H4 (cell line): ENCODE results near the gene WDFY4. TPM values are rescaled to one million over a fixed set of nuclear protein-coding genes. Genes with fewer than 3 reads are reported as not detected.

Experiments
- DNase-seq: peaks from one replicate; pipeline ENCODE4 v3.0.0-alpha.2; 2015; ENCODE audit warnings: low spot score
- total RNA-seq: library from RNA; depleted of rRNA; stranded (reverse); fragments of >200 nt; shearing (Covaris generic); gene quantifications from 2 replicates; pipeline ENCODE4 v1.2.3, GENCODE V29; 2014

Gene WDFY4
- total RNA-seq, 1 experiment from 2014 or later = not detected

DNA sequence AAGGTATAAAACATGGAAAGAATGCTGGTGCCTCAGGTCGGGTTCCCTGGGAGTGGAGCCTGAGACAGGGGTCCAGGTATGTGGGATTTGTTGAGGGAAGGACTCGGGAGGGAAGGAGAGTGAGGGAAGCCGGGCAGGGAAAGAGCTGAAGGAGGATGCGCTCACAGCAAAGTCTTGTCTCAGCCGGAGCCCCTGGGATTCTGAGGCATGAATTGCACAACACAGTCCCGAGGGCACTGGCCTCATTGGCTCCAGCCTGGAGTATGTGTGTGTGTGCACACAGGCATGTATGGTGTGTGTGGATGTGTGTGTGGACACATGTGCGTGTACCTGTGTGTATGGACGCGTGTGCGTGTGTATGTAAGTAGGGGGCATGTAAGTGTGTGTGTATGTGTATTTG lies 87.4 kb downstream of the WDFY4 start:
- no peak for DNase-seq

GRCh38 chr10:48773580-48773979 lies 88.9 kb downstream of the WDFY4 start:
- no peak for DNase-seq

DNA sequence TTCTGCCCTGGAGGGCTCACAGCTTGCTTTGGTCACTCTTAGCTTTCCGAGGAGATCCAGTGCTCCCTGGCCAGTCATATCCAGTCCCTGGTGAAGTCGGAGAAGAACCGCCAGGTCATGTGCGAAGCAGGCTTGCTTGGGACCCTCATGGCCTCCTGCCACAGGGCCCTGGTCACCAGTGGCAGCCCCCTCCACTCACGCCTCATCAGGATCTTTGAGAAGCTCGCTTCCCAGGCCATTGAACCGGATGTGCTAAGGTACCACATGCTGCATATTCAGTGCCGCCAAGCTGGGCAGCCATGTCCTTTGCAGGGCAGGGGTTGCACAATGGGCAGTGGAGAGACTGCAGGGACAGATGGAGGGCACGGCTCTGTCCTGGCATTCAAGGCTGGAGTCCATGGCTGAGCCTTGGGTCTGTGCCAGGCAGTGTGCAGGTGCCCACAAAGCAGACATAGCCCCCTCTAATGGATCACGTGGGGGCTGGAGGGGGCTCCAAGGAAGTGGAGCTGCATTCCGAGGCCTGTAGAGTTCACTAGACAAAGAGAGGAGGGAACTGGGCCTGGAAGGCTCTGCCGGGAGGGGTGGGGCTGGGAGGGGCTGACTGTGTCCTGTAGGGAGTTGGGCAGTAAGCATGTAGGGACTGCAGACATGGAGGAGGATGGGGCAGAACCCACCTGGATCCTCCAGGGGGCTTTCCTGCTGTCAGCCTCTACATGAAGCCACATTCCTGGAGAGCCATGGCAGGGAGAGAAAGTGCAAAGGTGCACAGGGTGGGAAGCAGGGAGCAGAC lies 89.9 kb downstream of the WDFY4 start:
- DNase-seq = no peak

- no peak for DNase-seq
Measured at GRCh38 chr10:48775206-48775517, 90.5 kb downstream of the WDFY4 start.

GRCh38 chr10:48776005-48776522 lies 91.4 kb downstream of the WDFY4 start:
- DNase-seq = no peak

- no peak for DNase-seq
Measured at GRCh38 chr10:48776528-48776927, 91.9 kb downstream of the WDFY4 start.

- DNase-seq = no peak
Measured at GRCh38 chr10:48777110-48777509, 92.4 kb downstream of the WDFY4 start.

- DNase-seq = no peak
Measured at GRCh38 chr10:48778193-48778857, 93.7 kb downstream of the WDFY4 start.

- DNase-seq = no peak
Measured at GRCh38 chr10:48779077-48779476, 94.4 kb downstream of the WDFY4 start.

GRCh38 chr10:48779546-48780152 lies 95.0 kb downstream of the WDFY4 start:
- no peak for DNase-seq

DNA sequence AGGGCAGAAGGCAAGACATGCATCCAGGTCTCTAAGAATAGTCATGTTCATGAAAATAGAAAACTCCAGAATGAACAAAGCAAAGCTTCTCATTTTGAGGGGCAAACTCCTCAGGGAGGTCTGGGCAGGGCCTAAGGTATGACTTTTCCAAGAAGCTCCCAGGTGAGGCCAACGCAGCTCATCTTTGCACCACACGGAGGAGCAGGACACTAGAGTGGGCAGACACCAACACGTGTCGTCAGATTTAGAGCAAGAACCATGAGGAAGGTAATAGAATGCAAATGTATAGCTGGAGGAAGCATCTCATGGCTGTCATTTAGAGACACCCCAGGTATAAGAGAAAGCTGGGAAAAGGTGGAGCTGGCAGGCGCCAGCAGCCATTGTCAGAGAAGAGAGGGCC lies 95.7 kb downstream of the WDFY4 start:
- no peak for DNase-seq

DNA sequence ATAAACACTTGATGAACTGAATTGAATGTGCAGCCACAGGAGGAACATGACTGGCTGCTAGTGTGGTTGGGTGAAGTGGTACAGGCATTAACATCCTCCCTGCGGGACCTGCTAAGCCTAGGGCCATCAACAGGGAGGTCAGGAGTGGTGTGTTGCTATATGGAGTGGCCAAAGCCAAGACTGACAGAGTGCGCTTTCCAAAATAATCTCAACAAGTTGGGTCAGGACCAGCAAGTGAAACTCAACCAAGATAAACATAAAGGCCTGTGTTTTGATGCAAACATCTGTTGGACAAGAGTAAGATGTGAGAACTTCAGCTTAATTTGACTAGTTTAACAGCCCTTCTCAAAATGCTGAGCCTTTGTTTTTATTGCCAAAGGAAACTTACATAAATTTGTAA lies 97.7 kb downstream of the WDFY4 start:
- DNase-seq = no peak

GRCh38 chr10:48784031-48784430 lies 99.4 kb downstream of the WDFY4 start:
- DNase-seq = no peak

- DNase-seq = no peak
Measured at GRCh38 chr10:48785796-48786195, 101.1 kb downstream of the WDFY4 start.

DNA sequence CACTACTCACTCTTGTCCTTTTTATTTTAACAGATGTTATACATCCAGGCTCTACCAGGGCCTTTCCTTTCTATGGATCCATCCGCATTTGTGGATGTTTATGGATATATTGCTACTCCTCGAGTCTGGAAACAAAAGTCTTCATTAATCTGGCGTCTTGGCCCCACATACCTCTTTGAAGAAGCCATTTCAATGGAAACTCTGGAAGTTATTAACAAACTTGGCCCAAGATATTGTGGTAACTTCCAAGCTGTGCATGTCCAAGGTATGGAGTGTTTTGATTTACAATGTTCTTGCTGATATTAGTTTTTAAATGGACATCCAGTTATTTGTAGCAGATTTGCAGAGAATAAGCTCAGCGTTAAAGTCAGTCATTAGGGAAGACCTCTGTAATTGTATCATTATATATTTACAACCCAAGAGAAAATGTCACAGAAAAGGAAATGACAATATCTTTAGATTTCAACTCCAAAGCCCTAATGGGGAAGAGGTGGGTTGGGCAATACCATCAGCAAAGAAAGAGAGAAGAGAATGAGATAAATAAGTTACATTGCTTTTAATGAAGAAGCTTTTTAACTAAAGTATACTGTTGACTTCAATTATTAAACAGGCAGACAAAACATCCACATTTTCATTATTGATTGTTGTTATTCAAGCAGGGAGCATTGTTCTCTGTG lies 102.1 kb downstream of the WDFY4 start:
- DNase-seq = no peak

GRCh38 chr10:48788554-48788953 lies 103.9 kb downstream of the WDFY4 start:
- no peak for DNase-seq

DNA sequence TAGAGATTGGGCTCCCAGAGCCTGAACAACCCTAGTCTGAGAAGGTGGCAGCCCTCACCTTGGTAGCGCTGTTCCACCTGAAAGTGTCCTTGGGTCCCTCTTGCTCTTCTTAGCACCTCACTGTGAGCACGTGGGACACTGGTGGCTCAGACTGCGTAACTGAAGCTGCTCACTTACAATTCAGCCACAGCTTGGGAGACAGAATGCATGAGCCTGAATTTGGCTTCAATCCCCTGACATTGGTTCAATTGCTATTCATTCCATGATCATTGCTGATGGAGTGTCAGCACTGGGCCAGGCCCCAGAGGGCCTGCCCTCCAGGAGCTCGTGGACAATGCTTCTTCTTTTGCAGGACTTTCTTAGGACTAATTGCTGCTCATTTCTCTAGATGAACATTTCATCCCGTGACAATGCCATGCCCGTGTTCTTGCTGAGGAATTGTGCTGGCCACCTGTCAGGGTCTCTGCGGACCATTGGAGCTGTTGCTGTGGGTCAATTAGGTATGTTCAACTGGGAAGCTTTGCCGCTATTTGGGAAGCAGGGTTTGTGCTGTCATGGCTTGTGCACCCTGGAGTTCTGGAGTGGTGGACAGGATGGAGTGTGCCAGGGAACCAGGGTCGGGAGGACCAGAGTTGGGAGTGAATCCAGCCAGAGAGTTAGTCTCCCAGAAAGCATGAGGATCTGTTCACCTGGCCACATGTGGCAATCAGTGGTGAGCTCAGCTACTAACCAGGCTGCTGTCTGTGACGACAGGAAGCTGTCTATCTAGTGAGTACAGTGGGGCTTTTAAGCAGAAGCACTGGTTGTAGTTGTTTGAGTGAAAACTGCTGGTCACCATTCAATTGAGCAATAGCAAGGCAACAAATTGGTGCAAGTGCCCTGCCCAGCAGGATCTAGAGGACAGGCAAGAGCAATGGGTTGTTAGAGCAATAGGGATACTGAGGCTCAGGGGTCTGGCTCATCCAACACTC lies 105.1 kb downstream of the WDFY4 start:
- no peak for DNase-seq

DNA sequence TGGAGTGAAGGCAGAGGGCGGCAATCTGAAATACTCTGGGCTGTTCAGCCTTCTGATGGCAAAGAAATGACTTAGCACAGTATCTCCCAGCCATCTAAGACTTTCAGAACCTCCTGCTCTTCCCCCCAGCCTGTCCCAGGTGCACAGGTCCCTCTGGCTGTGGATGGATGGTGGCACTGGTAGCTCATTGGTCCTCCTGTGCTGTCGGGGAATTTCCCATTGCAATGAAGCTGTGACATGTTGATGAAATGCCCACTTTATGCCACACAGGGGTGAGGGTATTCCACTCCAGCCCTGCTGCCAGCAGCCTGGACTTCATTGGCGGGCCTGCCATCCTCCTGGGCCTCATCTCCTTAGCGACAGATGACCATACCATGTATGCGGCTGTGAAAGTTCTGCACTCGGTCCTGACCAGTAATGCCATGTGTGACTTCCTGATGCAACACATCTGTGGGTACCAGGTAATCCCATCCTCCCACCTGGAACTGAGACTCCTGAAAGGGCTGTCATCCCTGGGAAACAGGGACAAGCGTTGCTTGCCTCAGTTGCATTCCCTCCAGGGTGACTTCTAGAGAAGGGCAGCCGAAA lies 105.9 kb downstream of the WDFY4 start:
- DNase-seq = no peak

DNA sequence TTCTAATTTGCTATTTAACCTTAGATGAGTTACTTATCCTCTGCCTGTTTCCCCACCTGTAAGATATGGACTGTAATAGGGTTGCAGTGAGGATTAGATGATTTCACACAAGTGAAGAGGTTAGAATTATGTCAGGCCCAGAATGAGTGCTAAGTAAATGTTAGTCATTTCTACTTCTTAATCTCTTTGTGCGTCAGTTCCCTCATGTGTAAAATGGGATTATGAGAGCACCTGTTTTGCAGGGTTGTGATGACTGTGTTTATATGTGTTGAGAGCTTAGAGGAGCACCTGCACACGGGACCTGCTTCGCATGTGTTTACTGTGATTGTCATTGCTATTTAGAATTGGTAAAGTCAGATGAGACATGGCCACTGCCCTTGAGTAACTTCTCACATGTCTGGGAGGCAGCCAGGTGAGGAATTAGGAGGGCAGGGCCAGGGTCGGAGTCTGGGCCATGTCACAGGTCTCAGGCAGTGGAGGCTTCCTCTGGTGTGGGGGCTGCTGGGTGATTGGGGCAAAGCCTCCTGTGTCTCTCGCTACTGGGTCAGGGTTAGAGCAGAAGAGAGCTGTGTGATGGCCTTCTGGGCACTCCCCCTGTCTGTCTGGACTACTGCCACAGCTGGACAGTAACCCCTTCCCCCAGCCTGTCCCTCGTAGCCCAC lies 106.7 kb downstream of the WDFY4 start:
- no peak for DNase-seq

GRCh38 chr10:48792121-48792520 lies 107.4 kb downstream of the WDFY4 start:
- DNase-seq = no peak
